Ishikawa (cell line): ENCODE measurements around the gene HLA-E.

Experiments used
- EP300 ChIP-seq: IDR thresholded peaks from 2 replicates; pipeline ENCODE4 v1.6.1; 2012; ENCODE audit warnings: borderline replicate concordance
- MAX ChIP-seq: IDR thresholded peaks from 2 replicates; pipeline ENCODE4 v1.6.1; 2012
- NFIC ChIP-seq: IDR thresholded peaks from 2 replicates; pipeline ENCODE4 v1.6.1; 2012
- RAD21 ChIP-seq: IDR thresholded peaks from 2 replicates; pipeline ENCODE4 v1.6.1; 2012; ENCODE audit warnings: low read depth
- TAF1 ChIP-seq: IDR thresholded peaks from 2 replicates; pipeline ENCODE4 v1.6.1; 2012; ENCODE audit warnings: low read depth, mild to moderate bottlenecking
- TCF12 ChIP-seq: IDR thresholded peaks from 2 replicates; pipeline ENCODE4 v1.6.1; 2012; ENCODE audit warnings: low read depth
- TEAD4 ChIP-seq: IDR thresholded peaks from 2 replicates; pipeline ENCODE4 v1.6.1; 2012
- YY1 ChIP-seq: IDR thresholded peaks from 2 replicates; pipeline ENCODE4 v1.6.1; 2012; ENCODE audit warnings: low read depth
- ZBTB7A ChIP-seq: IDR thresholded peaks from 2 replicates; pipeline ENCODE4 v1.6.1; 2012; ENCODE audit warnings: low read depth

- TF ChIP-seq YY1 (no peak), EP300 (no peak), RAD21 (no peak), NFIC (no peak), MAX (no peak), TAF1 (no peak), TCF12 (no peak), ZBTB7A (no peak), TEAD4 (no peak)
These were observed 26.8 kb upstream of the HLA-E start for GRCh38 chr6:30462482-30462881.
